A549 (cell line): ENCODE results near the gene SAPCD1.

Experiments
- CBX8 ChIP-seq: fragments of 200-600 bp; sonication (generic); IDR thresholded peaks from 2 replicates; pipeline ENCODE4 v1.6.1; 2016
- CEBPB ChIP-seq, 2 experiments: fragments of >200 bp in 1 of 2; sonication (Bioruptor Twin) in 1 of 2; formaldehyde crosslinking in 1 of 2; IDR thresholded peaks; 2 replicates each; pipeline ENCODE4 v1.6.1; 2012 to 2016
- EP300 ChIP-seq, 2 experiments: fragments of >200 bp; sonication (Bioruptor Twin); formaldehyde crosslinking; IDR thresholded peaks; 2 replicates in 1 of 2; 3 replicates in 1 of 2; pipeline ENCODE4 v1.6.1; 2016 to 2017
- RFX5 ChIP-seq: fragments of 450-650 bp; IDR thresholded peaks from 2 replicates; pipeline ENCODE4 v1.7.1; 2014; ENCODE audit warnings: antibody characterized with exemption, mild to moderate bottlenecking, moderate library complexity
- ZSCAN20 ChIP-seq: fragments of 250-450 bp; sonication (Bioruptor Pico); IDR thresholded peaks from 2 replicates; pipeline ENCODE4 v1.8.0; 2022; ENCODE audit warnings: mild to moderate bottlenecking, moderate library complexity
- TF ChIP-seq, protein P1 (sequence below): IDR thresholded peaks from 2 replicates; pipeline ENCODE4 v1.6.1; 2012
- TF ChIP-seq, protein P2 (sequence below): fragments of >200 bp; sonication (Bioruptor Twin); formaldehyde crosslinking; IDR thresholded peaks from 3 replicates; pipeline ENCODE4 v1.5.1; 2016
- TF ChIP-seq, protein P3 (sequence below): fragments of 150-350 bp; IDR thresholded peaks from 2 replicates; pipeline ENCODE4 v1.6.1; 2014; ENCODE audit warnings: low read depth, mild to moderate bottlenecking, low read length
- TF ChIP-seq, protein P4 (sequence below): IDR thresholded peaks from 2 replicates; pipeline ENCODE4 v1.6.1; 2012

DNA sequence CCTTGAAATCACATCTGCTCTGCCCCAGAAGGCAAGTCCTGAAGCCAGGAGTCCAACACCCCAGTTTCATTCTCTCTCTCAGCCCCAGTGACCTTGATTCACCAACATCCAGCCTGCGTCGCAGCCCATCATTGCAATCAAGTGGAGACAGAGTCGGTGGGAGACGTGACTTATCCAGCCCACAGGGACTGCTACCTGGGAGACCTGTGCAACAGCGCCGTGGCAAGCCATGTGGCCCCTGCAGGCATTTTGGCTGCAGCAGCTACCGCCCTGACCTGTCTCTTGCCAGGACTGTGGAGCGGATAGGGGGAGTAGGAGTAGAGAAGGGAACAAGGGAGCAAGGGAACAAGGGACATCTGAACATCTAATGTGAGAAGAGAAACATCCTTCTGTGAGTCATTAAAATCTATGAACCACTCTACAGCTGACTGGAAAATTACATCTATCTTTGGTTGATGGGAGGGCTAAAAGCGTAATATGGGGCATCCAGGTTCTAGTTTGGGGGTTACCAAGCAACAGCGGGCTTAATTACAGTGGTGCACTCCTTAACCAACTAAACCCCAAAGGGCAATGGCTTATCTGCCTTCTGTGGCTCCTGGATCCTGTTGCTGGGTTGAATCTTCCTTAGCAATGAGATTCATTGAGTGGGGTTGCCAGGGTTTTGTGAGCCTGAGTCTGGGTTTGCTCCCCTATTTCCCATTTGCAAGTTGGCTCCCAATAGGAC, 44.8 kb upstream of the SAPCD1 start:
- TF ChIP-seq, protein P1, sequence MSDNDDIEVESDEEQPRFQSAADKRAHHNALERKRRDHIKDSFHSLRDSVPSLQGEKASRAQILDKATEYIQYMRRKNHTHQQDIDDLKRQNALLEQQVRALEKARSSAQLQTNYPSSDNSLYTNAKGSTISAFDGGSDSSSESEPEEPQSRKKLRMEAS, result no peak
- TF ChIP-seq EP300 (IDR thresholded peaks at IDR 0.05) (no peak), ZSCAN20 (CRISPR knock-in tag) (no peak), CEBPB (IDR thresholded peaks at IDR 0.05) (no peak), CBX8 (no peak), RFX5 (no peak)
- TF ChIP-seq, protein P2, sequence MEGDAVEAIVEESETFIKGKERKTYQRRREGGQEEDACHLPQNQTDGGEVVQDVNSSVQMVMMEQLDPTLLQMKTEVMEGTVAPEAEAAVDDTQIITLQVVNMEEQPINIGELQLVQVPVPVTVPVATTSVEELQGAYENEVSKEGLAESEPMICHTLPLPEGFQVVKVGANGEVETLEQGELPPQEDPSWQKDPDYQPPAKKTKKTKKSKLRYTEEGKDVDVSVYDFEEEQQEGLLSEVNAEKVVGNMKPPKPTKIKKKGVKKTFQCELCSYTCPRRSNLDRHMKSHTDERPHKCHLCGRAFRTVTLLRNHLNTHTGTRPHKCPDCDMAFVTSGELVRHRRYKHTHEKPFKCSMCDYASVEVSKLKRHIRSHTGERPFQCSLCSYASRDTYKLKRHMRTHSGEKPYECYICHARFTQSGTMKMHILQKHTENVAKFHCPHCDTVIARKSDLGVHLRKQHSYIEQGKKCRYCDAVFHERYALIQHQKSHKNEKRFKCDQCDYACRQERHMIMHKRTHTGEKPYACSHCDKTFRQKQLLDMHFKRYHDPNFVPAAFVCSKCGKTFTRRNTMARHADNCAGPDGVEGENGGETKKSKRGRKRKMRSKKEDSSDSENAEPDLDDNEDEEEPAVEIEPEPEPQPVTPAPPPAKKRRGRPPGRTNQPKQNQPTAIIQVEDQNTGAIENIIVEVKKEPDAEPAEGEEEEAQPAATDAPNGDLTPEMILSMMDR, result no peak
- TF ChIP-seq, protein P3, sequence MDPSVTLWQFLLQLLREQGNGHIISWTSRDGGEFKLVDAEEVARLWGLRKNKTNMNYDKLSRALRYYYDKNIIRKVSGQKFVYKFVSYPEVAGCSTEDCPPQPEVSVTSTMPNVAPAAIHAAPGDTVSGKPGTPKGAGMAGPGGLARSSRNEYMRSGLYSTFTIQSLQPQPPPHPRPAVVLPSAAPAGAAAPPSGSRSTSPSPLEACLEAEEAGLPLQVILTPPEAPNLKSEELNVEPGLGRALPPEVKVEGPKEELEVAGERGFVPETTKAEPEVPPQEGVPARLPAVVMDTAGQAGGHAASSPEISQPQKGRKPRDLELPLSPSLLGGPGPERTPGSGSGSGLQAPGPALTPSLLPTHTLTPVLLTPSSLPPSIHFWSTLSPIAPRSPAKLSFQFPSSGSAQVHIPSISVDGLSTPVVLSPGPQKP, result no peak
- TF ChIP-seq, protein P4, sequence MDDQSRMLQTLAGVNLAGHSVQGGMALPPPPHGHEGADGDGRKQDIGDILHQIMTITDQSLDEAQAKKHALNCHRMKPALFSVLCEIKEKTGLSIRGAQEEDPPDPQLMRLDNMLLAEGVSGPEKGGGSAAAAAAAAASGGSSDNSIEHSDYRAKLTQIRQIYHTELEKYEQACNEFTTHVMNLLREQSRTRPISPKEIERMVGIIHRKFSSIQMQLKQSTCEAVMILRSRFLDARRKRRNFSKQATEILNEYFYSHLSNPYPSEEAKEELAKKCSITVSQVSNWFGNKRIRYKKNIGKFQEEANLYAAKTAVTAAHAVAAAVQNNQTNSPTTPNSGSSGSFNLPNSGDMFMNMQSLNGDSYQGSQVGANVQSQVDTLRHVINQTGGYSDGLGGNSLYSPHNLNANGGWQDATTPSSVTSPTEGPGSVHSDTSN, result no peak
